GM21786 (cell line): ENCODE data around the gene DGCR2.
"Not testable (repeated sequence)": the region's sequence is repeated elsewhere in the genome, so short reads cannot be mapped to it uniquely, and the experiment has no call there.

Experiments used
- ATAC-seq: cut with Tn5 transposase; IDR thresholded peaks from one replicate; pipeline ENCODE4 v1.9.1; 2021; ENCODE audit not compliant: unreplicated experiment

DGCR2 gene

GRCh38 chr22:19084586-19084985 is 37.6 kb downstream of the DGCR2 start:
- not testable (repeated sequence) for ATAC-seq

- not testable (repeated sequence) for ATAC-seq
Observed at GRCh38 chr22:19084126-19084525, 38.1 kb downstream of the DGCR2 start.

- no peak for ATAC-seq
Observed at GRCh38 chr22:19082793-19083192, 39.4 kb downstream of the DGCR2 start.

GRCh38 chr22:19082101-19082500 is 40.1 kb downstream of the DGCR2 start:
- ATAC-seq = no peak

- no peak for ATAC-seq
Observed at GRCh38 chr22:19081351-19081750, 40.9 kb downstream of the DGCR2 start.

- ATAC-seq = no peak
Observed at GRCh38 chr22:19080853-19081252, 41.4 kb downstream of the DGCR2 start.

- ATAC-seq = no peak
Observed at GRCh38 chr22:19079691-19080090, 42.5 kb downstream of the DGCR2 start.

GRCh38 chr22:19075404-19075803 is 46.8 kb downstream of the DGCR2 start:
- ATAC-seq = no peak

- not testable (repeated sequence) for ATAC-seq
Observed at GRCh38 chr22:19072853-19073252, 49.4 kb downstream of the DGCR2 start.

- ATAC-seq = no peak
Observed at GRCh38 chr22:19070397-19071169, 51.6 kb downstream of the DGCR2 start.

GRCh38 chr22:19069451-19069850 is 52.8 kb downstream of the DGCR2 start:
- no peak for ATAC-seq

GRCh38 chr22:19068784-19069271 is 53.4 kb downstream of the DGCR2 start:
- ATAC-seq = no peak

- ATAC-seq = no peak
Observed at GRCh38 chr22:19067696-19068348, 54.4 kb downstream of the DGCR2 start.

- ATAC-seq = no peak
Observed at GRCh38 chr22:19066531-19067271, 55.5 kb downstream of the DGCR2 start.

- no peak for ATAC-seq
Observed at GRCh38 chr22:19065929-19066328, 56.3 kb downstream of the DGCR2 start.

- ATAC-seq = no peak
Observed at GRCh38 chr22:19065298-19065859, 56.8 kb downstream of the DGCR2 start.

GRCh38 chr22:19064354-19065054 is 57.7 kb downstream of the DGCR2 start:
- no peak for ATAC-seq

GRCh38 chr22:19063581-19064353 is 58.4 kb downstream of the DGCR2 start:
- ATAC-seq = no peak

- ATAC-seq = no peak
Observed at GRCh38 chr22:19062943-19063308, 59.3 kb downstream of the DGCR2 start.
